ENCODE results near the gene CIBAR2. TPM values are rescaled to one million over a fixed set of nuclear protein-coding genes. Genes with fewer than 3 reads are reported as not detected.

The CIBAR2 gene
- total and polyA plus RNA-seq, 2 experiments from 2014 or later = not detected

- no peak for TF ChIP-seq ETS1 (IDR thresholded peaks at IDR 0.05)
Observed at GRCh38 chr16:85134789-85135142, 22.5 kb upstream of the CIBAR2 start (continued).

DNA sequence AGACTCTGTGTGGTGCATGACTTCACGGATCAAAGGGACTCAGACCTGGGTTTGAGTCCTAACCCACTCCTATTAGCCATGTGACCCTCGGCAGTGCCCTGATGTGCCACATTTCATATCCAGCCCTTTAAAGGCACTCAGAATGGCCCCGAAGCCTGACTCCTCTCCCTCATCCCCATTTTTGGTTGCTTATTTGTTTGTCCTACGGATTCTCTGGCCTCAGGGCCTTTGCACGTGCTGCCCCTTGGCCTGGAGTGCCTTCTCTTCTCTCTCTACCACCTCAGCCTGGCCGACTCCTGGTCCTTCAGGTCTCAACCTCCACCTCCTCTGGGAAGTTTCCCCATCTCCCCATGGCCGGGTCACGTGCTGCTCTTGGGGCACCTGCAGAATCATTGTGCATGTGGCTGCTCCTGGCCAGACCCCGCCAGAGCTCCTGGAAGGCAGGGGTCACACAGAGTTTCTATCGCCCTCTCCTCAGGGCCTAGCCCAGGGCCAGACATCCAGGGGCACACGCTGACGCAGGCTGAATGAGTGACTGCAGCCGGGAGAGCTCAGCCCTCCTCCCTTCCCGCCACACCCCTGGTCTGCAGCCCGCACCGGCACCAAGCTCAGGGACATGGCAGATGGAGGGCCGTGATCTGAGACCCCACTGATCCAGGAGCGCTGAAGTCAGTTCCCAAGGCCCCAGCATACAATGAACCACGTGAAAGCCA is 22.0 kb upstream of the CIBAR2 start:
- H3K27me3 ChIP-seq (ENCODE audit: insufficient read depth) = no peaks in the 10 kb centered on the region
- peaks cover 14% of the 10 kb centered on the region for H3K4me1 ChIP-seq (ENCODE audit: insufficient read depth)
- Mint-ChIP-seq H3K27ac (no peak overlapping the region), H3K4me3 (no peak overlapping the region), H3K36me3 (ENCODE audit: low read depth) (no peaks in the 10 kb centered on the region), H3K27me3 (ENCODE audit: insufficient read depth, low read depth, poor library complexity) (peaks cover 27% of the 10 kb centered on the region), H3K4me1 (peaks cover 34% of the 10 kb centered on the region), H3K9me3 (peaks cover 2% of the 10 kb centered on the region; the same call in 2 of the 3 replicates)
- H2AFZ ChIP-seq = no peak overlapping the region
- no peaks in the 10 kb centered on the region for H3F3A ChIP-seq (replicated peaks; ENCODE audit: low read depth)
- no peaks in the 10 kb centered on the region for H3K79me2 ChIP-seq (replicated peaks; ENCODE audit: insufficient read depth)
- H3K36me3 ChIP-seq (ENCODE audit: insufficient read depth) = no peaks in the 10 kb centered on the region
- no peaks in the 10 kb centered on the region for H4K20me1 ChIP-seq (replicated peaks; ENCODE audit: insufficient read depth)
- no peaks in the 10 kb centered on the region for H3K9me2 ChIP-seq (ENCODE audit: insufficient read depth)
- TF ChIP-seq, protein P1, sequence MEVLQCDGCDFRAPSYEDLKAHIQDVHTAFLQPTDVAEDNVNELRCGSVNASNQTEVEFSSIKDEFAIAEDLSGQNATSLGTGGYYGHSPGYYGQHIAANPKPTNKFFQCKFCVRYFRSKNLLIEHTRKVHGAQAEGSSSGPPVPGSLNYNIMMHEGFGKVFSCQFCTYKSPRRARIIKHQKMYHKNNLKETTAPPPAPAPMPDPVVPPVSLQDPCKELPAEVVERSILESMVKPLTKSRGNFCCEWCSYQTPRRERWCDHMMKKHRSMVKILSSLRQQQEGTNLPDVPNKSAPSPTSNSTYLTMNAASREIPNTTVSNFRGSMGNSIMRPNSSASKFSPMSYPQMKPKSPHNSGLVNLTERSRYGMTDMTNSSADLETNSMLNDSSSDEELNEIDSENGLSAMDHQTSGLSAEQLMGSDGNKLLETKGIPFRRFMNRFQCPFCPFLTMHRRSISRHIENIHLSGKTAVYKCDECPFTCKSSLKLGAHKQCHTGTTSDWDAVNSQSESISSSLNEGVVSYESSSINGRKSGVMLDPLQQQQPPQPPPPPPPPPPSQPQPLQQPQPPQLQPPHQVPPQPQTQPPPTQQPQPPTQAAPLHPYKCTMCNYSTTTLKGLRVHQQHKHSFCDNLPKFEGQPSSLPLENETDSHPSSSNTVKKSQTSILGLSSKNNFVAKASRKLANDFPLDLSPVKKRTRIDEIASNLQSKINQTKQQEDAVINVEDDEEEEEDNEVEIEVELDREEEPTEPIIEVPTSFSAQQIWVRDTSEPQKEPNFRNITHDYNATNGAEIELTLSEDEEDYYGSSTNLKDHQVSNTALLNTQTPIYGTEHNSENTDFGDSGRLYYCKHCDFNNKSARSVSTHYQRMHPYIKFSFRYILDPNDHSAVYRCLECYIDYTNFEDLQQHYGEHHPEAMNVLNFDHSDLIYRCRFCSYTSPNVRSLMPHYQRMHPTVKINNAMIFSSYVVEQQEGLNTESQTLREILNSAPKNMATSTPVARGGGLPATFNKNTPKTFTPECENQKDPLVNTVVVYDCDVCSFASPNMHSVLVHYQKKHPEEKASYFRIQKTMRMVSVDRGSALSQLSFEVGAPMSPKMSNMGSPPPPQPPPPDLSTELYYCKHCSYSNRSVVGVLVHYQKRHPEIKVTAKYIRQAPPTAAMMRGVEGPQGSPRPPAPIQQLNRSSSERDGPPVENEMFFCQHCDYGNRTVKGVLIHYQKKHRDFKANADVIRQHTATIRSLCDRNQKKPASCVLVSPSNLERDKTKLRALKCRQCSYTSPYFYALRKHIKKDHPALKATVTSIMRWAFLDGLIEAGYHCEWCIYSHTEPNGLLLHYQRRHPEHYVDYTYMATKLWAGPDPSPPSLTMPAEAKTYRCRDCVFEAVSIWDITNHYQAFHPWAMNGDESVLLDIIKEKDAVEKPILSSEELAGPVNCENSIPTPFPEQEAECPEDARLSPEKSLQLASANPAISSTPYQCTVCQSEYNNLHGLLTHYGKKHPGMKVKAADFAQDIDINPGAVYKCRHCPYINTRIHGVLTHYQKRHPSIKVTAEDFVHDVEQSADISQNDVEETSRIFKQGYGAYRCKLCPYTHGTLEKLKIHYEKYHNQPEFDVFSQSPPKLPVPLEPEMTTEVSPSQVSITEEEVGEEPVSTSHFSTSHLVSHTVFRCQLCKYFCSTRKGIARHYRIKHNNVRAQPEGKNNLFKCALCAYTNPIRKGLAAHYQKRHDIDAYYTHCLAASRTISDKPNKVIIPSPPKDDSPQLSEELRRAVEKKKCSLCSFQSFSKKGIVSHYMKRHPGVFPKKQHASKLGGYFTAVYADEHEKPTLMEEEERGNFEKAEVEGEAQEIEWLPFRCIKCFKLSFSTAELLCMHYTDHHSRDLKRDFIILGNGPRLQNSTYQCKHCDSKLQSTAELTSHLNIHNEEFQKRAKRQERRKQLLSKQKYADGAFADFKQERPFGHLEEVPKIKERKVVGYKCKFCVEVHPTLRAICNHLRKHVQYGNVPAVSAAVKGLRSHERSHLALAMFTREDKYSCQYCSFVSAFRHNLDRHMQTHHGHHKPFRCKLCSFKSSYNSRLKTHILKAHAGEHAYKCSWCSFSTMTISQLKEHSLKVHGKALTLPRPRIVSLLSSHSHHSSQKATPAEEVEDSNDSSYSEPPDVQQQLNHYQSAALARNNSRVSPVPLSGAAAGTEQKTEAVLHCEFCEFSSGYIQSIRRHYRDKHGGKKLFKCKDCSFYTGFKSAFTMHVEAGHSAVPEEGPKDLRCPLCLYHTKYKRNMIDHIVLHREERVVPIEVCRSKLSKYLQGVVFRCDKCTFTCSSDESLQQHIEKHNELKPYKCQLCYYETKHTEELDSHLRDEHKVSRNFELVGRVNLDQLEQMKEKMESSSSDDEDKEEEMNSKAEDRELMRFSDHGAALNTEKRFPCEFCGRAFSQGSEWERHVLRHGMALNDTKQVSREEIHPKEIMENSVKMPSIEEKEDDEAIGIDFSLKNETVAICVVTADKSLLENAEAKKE (CRISPR knock-in tag; IDR thresholded peaks at IDR 0.05) = no peak
- TF ChIP-seq STAT1 (IDR thresholded peaks at IDR 0.05; ENCODE audit: unreplicated experiment) (no peak), JUNB (IDR thresholded peaks at IDR 0.05; ENCODE audit: unreplicated experiment) (no peak), REST (IDR thresholded peaks at IDR 0.05; ENCODE audit: unreplicated experiment) (no peak), ZNF331 (CRISPR knock-in tag; IDR thresholded peaks at IDR 0.05; ENCODE audit: low read depth) (no peak), CREB1 (CRISPR knock-in tag; IDR thresholded peaks at IDR 0.05; ENCODE audit: low read depth) (no peak), EZH2phosphoT487 (IDR thresholded peaks at IDR 0.05; ENCODE audit: unreplicated experiment) (no peak), EZH2 (IDR thresholded peaks at IDR 0.05; ENCODE audit: low read depth, unreplicated experiment) (no peak)
- no peak overlapping the region for H3K4me3 ChIP-seq
- no peak overlapping the region for H3K4me2 ChIP-seq
- DNase-seq (ENCODE audit: low spot score) = no peak
- no peak for ATAC-seq
- no peak overlapping the region for H3K27ac ChIP-seq (ENCODE audit: low read depth)
